ENCODE data around the gene SCT. TPM values are rescaled to one million over a fixed set of nuclear protein-coding genes. Genes with fewer than 3 reads are reported as not detected.

The SCT gene
- polyA plus RNA-seq, 1 donor from 2014 or later = not detected

- Histone ChIP-seq H3K79me2 (replicated peaks; ENCODE audit: insufficient read depth, low read length) (no peaks in the 10 kb centered on the region), H3K9me3 (ENCODE audit: low read length) (no peaks in the 10 kb centered on the region), H3K4me2 (ENCODE audit: low read length) (no peak overlapping the region), H3K4me3 (ENCODE audit: low read length) (no peak overlapping the region), H4K20me1 (ENCODE audit: insufficient read depth) (no peaks in the 10 kb centered on the region), H3K27ac (ENCODE audit: low read length) (no peak overlapping the region), H3K36me3 (ENCODE audit: insufficient read depth, low read length) (peaks cover 4% of the 10 kb centered on the region), H2AFZ (ENCODE audit: low read depth, low read length) (no peak overlapping the region), H3K9me2 (ENCODE audit: insufficient read depth, low read length) (no peaks in the 10 kb centered on the region), H3K9ac (ENCODE audit: low read length) (no peak overlapping the region), H3F3A (ENCODE audit: insufficient read depth, low read length, poor library complexity, severe bottlenecking) (no peaks in the 10 kb centered on the region), H3K27me3 (ENCODE audit: insufficient read depth, low read depth, low read length) (no peaks in the 10 kb centered on the region)
- no peak for TF ChIP-seq EP300 (conservative IDR thresholded peaks at IDR 0.05; ENCODE audit: poor library complexity, severe bottlenecking)
- no peak for TF ChIP-seq RAD21 (conservative IDR thresholded peaks at IDR 0.05)
- TF ChIP-seq CTCF (IDR thresholded peaks at IDR 0.05; ENCODE audit: poor library complexity, severe bottlenecking) = no peak
- TF ChIP-seq POLR2AphosphoS5 (IDR thresholded peaks at IDR 0.05) = no peak
- TF ChIP-seq MXI1 (conservative IDR thresholded peaks at IDR 0.05; ENCODE audit: poor library complexity, severe bottlenecking) = no peak
- no peak for TF ChIP-seq TAF1 (IDR thresholded peaks at IDR 0.05; ENCODE audit: low read depth)
- TF ChIP-seq REST (IDR thresholded peaks at IDR 0.05; ENCODE audit: borderline replicate concordance) = no peak
- no peak for TF ChIP-seq SMC3 (conservative IDR thresholded peaks at IDR 0.05; ENCODE audit: poor library complexity)
- no peak for TF ChIP-seq EZH2 (IDR thresholded peaks at IDR 0.05; ENCODE audit: borderline replicate concordance, insufficient read depth, low read length, poor library complexity, severe bottlenecking)
These were observed 29.7 kb downstream of the SCT start for GRCh38 chr11:597166-597725.

DNA sequence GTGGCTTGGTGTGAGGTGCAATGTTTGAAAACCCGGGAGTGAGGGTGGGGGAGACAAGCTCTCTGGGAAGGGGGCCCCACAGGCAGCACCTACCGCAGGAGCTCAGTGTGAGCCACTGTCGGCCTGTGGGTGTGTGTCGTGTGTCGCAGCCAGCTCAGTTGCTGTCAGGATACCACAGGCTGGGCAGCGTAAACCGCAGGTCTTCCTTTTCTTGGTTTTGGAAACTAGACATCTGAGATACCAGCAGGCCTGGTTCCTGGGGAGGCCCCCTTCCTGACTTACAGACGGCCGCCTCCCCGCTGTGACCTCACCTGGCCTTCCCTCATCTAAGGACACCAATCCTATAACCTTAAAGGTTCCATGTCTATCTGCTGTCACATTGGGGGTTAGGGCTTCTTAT lies 30.6 kb downstream of the SCT start:
- Histone ChIP-seq H4K20me1 (ENCODE audit: insufficient read depth) (no peaks in the 10 kb centered on the region), H2AFZ (ENCODE audit: low read depth, low read length) (no peak overlapping the region), H3K4me2 (ENCODE audit: low read length) (no peak overlapping the region), H3K9me3 (ENCODE audit: low read length) (no peaks in the 10 kb centered on the region), H3K36me3 (ENCODE audit: insufficient read depth, low read length) (peaks cover 4% of the 10 kb centered on the region), H3F3A (ENCODE audit: insufficient read depth, low read length, poor library complexity, severe bottlenecking) (no peaks in the 10 kb centered on the region), H3K27me3 (ENCODE audit: insufficient read depth, low read depth, low read length) (no peaks in the 10 kb centered on the region), H3K4me3 (ENCODE audit: low read length) (no peak overlapping the region), H3K9me2 (ENCODE audit: insufficient read depth, low read length) (no peaks in the 10 kb centered on the region), H3K9ac (ENCODE audit: low read length) (no peak overlapping the region), H3K79me2 (replicated peaks; ENCODE audit: insufficient read depth, low read length) (no peaks in the 10 kb centered on the region), H3K27ac (ENCODE audit: low read length) (no peak overlapping the region)
- TF ChIP-seq SMC3 (conservative IDR thresholded peaks at IDR 0.05; ENCODE audit: poor library complexity) = no peak
- no peak for TF ChIP-seq EZH2 (IDR thresholded peaks at IDR 0.05; ENCODE audit: borderline replicate concordance, insufficient read depth, low read length, poor library complexity, severe bottlenecking)
- no peak for TF ChIP-seq REST (IDR thresholded peaks at IDR 0.05; ENCODE audit: borderline replicate concordance)
- TF ChIP-seq TAF1 (IDR thresholded peaks at IDR 0.05; ENCODE audit: low read depth) = no peak
- no peak for TF ChIP-seq MXI1 (conservative IDR thresholded peaks at IDR 0.05; ENCODE audit: poor library complexity, severe bottlenecking)
- no peak for TF ChIP-seq RAD21 (conservative IDR thresholded peaks at IDR 0.05)
- TF ChIP-seq CTCF (IDR thresholded peaks at IDR 0.05; ENCODE audit: poor library complexity, severe bottlenecking) = no peak
- no peak for TF ChIP-seq EP300 (conservative IDR thresholded peaks at IDR 0.05; ENCODE audit: poor library complexity, severe bottlenecking)
- no peak for TF ChIP-seq POLR2AphosphoS5 (IDR thresholded peaks at IDR 0.05)

Measured in neural cell (in vitro differentiated cells).